HFF-Myc (cell line): ENCODE results near the gene WDFY2.

Experiments used
- DNase-seq: peaks from one replicate; pipeline ENCODE4 v3.0.0-alpha.2; 2011; ENCODE audit warnings: low read depth; ENCODE audit errors: extremely low read depth
- H3K4me3 ChIP-seq: replicated peaks from 2 replicates; pipeline ENCODE4 v1.5.1; 2011; ENCODE audit warnings: low read depth, mild to moderate bottlenecking, control low read depth, low read length
- CTCF ChIP-seq: IDR thresholded peaks from 2 replicates; pipeline ENCODE4 v1.5.1; 2012; ENCODE audit warnings: mild to moderate bottlenecking, low read depth, low read length, control low read depth; ENCODE audit errors: missing control alignments

WDFY2 gene

GRCh38 chr13:51717786-51718398, 133.6 kb downstream of the WDFY2 start:
- H3K4me3 ChIP-seq = no peak overlapping the region
- no peak for TF ChIP-seq CTCF

GRCh38 chr13:51719394-51719793, 135.1 kb downstream of the WDFY2 start:
- DNase-seq = no peak
- no peak overlapping the region for H3K4me3 ChIP-seq
- no peak for TF ChIP-seq CTCF

More at GRCh38 chr13:51717786-51718398, 133.6 kb downstream of the WDFY2 start:
- DNase-seq = no peak

- TF ChIP-seq CTCF = no peak
- no peak overlapping the region for H3K4me3 ChIP-seq
- no peak for DNase-seq
These were observed 137.2 kb downstream of the WDFY2 start for GRCh38 chr13:51721496-51721895.

GRCh38 chr13:51723529-51723928, 139.3 kb downstream of the WDFY2 start:
- no peak overlapping the region for H3K4me3 ChIP-seq
- no peak for TF ChIP-seq CTCF
- DNase-seq = no peak

- H3K4me3 ChIP-seq = no peak overlapping the region
- TF ChIP-seq CTCF = no peak
- no peak for DNase-seq
These were observed 140.5 kb downstream of the WDFY2 start for GRCh38 chr13:51724721-51725120.

GRCh38 chr13:51726446-51727193, 142.4 kb downstream of the WDFY2 start:
- no peak for TF ChIP-seq CTCF
- H3K4me3 ChIP-seq = no peak overlapping the region
- no peak for DNase-seq
